ENCODE data around the gene SORBS2. TPM values are rescaled to one million over a fixed set of nuclear protein-coding genes. Genes with fewer than 3 reads are reported as not detected.

SORBS2 gene
- total and polyA plus RNA-seq, 2 donors (not counting 3 experiments of a cell fraction or from before 2014, with no cell fraction given), result 69.8 to 82.5 TPM

DNA sequence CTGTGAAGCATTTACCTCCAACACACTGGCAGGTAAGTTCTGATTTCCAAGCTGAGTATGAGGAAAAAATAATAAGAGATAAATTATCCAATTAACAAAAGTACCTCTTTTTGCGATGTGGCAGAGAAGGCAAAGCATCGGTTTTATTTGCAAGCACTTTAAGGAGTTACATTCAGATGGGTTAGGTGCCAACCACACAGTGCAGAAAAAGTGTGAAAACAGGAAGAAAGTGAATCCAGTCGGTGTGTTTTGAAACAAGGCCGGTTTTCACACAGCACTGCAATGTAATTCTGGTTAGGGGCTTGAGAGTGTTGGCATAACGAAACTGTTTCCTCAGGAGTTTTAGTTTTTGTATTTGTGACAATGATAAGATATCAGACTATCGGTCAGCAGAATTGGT lies 145.8 kb downstream of the SORBS2 start:
- H3K9me1 ChIP-seq (replicated peaks; ENCODE audit: control insufficient read depth, extremely low read depth, insufficient read depth, low read length), result no peaks in the 10 kb centered on the region
- peaks cover 0 to 10% of the 10 kb centered on the region in 2 experiments for H3K36me3 ChIP-seq (ENCODE audit: control insufficient read depth in 2 of 2, extremely low read depth in 1 of 2, insufficient read depth in 2 of 2, low read length in 2 of 2)
- TF ChIP-seq MAX (IDR thresholded peaks at IDR 0.05; ENCODE audit: insufficient read depth, insufficient read length), result no peak
- no peak overlapping the region for H3K9ac ChIP-seq (replicated peaks; ENCODE audit: extremely low read depth, insufficient read depth, low read length)
- no peaks in the 10 kb centered on the region for H3K9me3 ChIP-seq (replicated peaks; ENCODE audit: control insufficient read depth, insufficient read depth, low read length)
- no peak overlapping the region for H3K4me2 ChIP-seq (ENCODE audit: insufficient read depth, low read length)
- no peaks in the 10 kb centered on the region for H3K4me1 ChIP-seq (ENCODE audit: control insufficient read depth, extremely low read depth, insufficient read depth, low read length)
- no peak overlapping the region for H3K27ac ChIP-seq (ENCODE audit: insufficient read depth, low read depth, low read length)
- ChIA-PET POLR2A (no interaction called here), CTCF (no interaction called here)
- DNase-seq (ENCODE audit: low read depth, low spot score) (no peak), FAIRE-seq (no peak)
- no peaks in the 10 kb centered on the region for H3K79me2 ChIP-seq (ENCODE audit: control insufficient read depth, insufficient read depth, low read length)
- no TSS peak for BruUV-seq (replicated peaks)
- no peak overlapping the region for H3K4me3 ChIP-seq (replicated peaks in 1 of 3; ENCODE audit: insufficient read depth in 1 of 3, low read depth in 1 of 3, low read length in 3 of 3)
- no peaks in the 10 kb centered on the region for H4K20me1 ChIP-seq (replicated peaks; ENCODE audit: control insufficient read depth, extremely low read depth, insufficient read depth, low read length)
- intact Hi-C loops (cut with micrococcal nuclease) (no loop called here), dilution Hi-C loops (cut with MboI; ENCODE audit: extremely low pct_ligation_motif_present, low sequenced_read_pairs) (loop anchor here (10.0 kb wide), 1 partner anchor 279 kb away; no protein-coding TSS in a partner anchor)
- no peaks in the 10 kb centered on the region for H3K27me3 ChIP-seq (ENCODE audit: control insufficient read depth in 2 of 2, insufficient read depth in 2 of 2, low read length in 2 of 2)
- H2AFZ ChIP-seq (ENCODE audit: low read depth, low read length), result no peak overlapping the region

DNA sequence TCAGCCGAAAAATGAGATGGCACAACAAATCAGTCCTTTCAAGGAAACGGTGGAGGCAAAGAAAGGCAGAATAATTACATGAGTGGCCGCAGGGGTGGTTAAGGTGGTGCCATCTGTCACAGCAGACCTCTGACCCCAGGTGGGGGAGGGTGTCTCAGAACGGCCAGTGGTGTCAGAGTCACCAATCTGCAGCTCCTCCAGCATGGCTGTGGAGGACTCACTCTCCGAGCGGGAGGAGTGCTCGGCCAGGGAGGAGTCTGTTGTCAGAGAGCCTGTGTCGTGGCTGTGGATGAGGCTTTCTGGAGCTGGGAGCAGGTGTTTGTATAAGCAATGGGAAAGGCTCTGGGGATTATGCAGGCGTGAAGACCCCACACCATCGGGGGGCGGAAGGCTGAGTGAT lies 146.3 kb downstream of the SORBS2 start:
- Histone ChIP-seq H3K4me1 (ENCODE audit: control insufficient read depth, extremely low read depth, insufficient read depth, low read length) (no peaks in the 10 kb centered on the region), H3K79me2 (ENCODE audit: control insufficient read depth, insufficient read depth, low read length) (no peaks in the 10 kb centered on the region), H2AFZ (ENCODE audit: low read depth, low read length) (no peak overlapping the region), H3K9ac (replicated peaks; ENCODE audit: extremely low read depth, insufficient read depth, low read length) (no peak overlapping the region), H4K20me1 (replicated peaks; ENCODE audit: control insufficient read depth, extremely low read depth, insufficient read depth, low read length) (no peaks in the 10 kb centered on the region), H3K9me1 (replicated peaks; ENCODE audit: control insufficient read depth, extremely low read depth, insufficient read depth, low read length) (no peaks in the 10 kb centered on the region), H3K9me3 (replicated peaks; ENCODE audit: control insufficient read depth, insufficient read depth, low read length) (no peaks in the 10 kb centered on the region), H3K4me3 (replicated peaks in 1 of 3; ENCODE audit: insufficient read depth in 1 of 3, low read depth in 1 of 3, low read length in 3 of 3) (no peak overlapping the region), H3K27ac (ENCODE audit: insufficient read depth, low read depth, low read length) (no peak overlapping the region), H3K4me2 (ENCODE audit: insufficient read depth, low read length) (no peak overlapping the region), H3K36me3 (ENCODE audit: control insufficient read depth in 2 of 2, extremely low read depth in 1 of 2, insufficient read depth in 2 of 2, low read length in 2 of 2) (peaks cover 0 to 10% of the 10 kb centered on the region in 2 experiments), H3K27me3 (ENCODE audit: control insufficient read depth in 2 of 2, insufficient read depth in 2 of 2, low read length in 2 of 2) (no peaks in the 10 kb centered on the region)
- FAIRE-seq, result no peak
- ChIA-PET CTCF (interaction anchor here (0.9 to 1.4 kb wide), 3 partner anchors 9 to 374 kb away, joined by 3 to 6 read pairs (median 5); no protein-coding TSS in a partner anchor), POLR2A (no interaction called here)
- dilution Hi-C loops (cut with MboI; ENCODE audit: extremely low pct_ligation_motif_present, low sequenced_read_pairs), result loop anchor here (10.0 kb wide), 1 partner anchor 279 kb away; no protein-coding TSS in a partner anchor
- BruUV-seq (replicated peaks), result no TSS peak
- TF ChIP-seq GATA2 (IDR thresholded peaks at IDR 0.05; ENCODE audit: insufficient read depth, insufficient read length, low read depth, low read length), result no peak
- TF ChIP-seq MAX (IDR thresholded peaks at IDR 0.05; ENCODE audit: insufficient read depth, insufficient read length), result no peak
- no peak for TF ChIP-seq MYC (IDR thresholded peaks at IDR 0.05; ENCODE audit: low read depth, low read length)
- no peak for TF ChIP-seq EZH2 (IDR thresholded peaks at IDR 0.05; ENCODE audit: borderline replicate concordance, low read depth, low read length, severe bottlenecking)
- TF ChIP-seq JUN (IDR thresholded peaks at IDR 0.05; ENCODE audit: borderline replicate concordance, insufficient read depth, insufficient read length, low read depth), result no peak
- no peak for TF ChIP-seq POLR2A (IDR thresholded peaks at IDR 0.05; ENCODE audit: low read depth, low read length)
- TF ChIP-seq FOS (IDR thresholded peaks at IDR 0.05; ENCODE audit: borderline replicate concordance, insufficient read depth, low read length), result no peak
- TF ChIP-seq, protein P1, sequence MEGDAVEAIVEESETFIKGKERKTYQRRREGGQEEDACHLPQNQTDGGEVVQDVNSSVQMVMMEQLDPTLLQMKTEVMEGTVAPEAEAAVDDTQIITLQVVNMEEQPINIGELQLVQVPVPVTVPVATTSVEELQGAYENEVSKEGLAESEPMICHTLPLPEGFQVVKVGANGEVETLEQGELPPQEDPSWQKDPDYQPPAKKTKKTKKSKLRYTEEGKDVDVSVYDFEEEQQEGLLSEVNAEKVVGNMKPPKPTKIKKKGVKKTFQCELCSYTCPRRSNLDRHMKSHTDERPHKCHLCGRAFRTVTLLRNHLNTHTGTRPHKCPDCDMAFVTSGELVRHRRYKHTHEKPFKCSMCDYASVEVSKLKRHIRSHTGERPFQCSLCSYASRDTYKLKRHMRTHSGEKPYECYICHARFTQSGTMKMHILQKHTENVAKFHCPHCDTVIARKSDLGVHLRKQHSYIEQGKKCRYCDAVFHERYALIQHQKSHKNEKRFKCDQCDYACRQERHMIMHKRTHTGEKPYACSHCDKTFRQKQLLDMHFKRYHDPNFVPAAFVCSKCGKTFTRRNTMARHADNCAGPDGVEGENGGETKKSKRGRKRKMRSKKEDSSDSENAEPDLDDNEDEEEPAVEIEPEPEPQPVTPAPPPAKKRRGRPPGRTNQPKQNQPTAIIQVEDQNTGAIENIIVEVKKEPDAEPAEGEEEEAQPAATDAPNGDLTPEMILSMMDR (IDR thresholded peaks at IDR 0.05; ENCODE audit: extremely low read depth in 1 of 2, insufficient read depth in 1 of 2, low read depth in 1 of 2, low read length in 2 of 2), result no peak
- no peak for TF ChIP-seq POLR2AphosphoS5 (IDR thresholded peaks at IDR 0.05; ENCODE audit: insufficient read depth, low read depth, low read length)
- intact Hi-C loops (cut with micrococcal nuclease), result no loop called here
- DNase-seq (ENCODE audit: low read depth, low spot score), result no peak

Measured in endothelial cell of umbilical vein (primary cell).